GM23248 (cell line): ENCODE data around the gene GABBR2.

ENCODE experiments used
- EZH2 ChIP-seq: fragments of 200-600 bp; sonication (generic); IDR thresholded peaks from 2 replicates; pipeline ENCODE4 v1.6.1; 2018; ENCODE audit warnings: antibody characterized with exemption, mild to moderate bottlenecking; ENCODE audit not compliant: insufficient read depth, poor library complexity, severe bottlenecking
- EZH2phosphoT487 ChIP-seq: fragments of 200-600 bp; sonication (generic); IDR thresholded peaks from 2 replicates; pipeline ENCODE4 v1.6.1; 2018; ENCODE audit warnings: antibody characterized with exemption, moderate library complexity, mild to moderate bottlenecking, low read depth; ENCODE audit not compliant: insufficient read depth

GRCh38 chr9:98401140-98402018 lies 307.4 kb downstream of the GABBR2 start:
- no peak for TF ChIP-seq EZH2
- TF ChIP-seq EZH2phosphoT487 = no peak
